GM12873 (cell line): Measurements from ENCODE around the gene DNAJA4.

Experiments used
- CTCF ChIP-seq: IDR thresholded peaks from 2 replicates; pipeline ENCODE4 v1.5.1; 2012; ENCODE audit warnings: low read depth, mild to moderate bottlenecking, moderate library complexity, low read length, control low read depth; ENCODE audit not compliant: insufficient read depth; ENCODE audit errors: missing control alignments

DNAJA4 gene

GRCh38 chr15:78282324-78282723, 18.0 kb downstream of the DNAJA4 start:
- TF ChIP-seq CTCF, result no peak

- peak; percentile 26 for TF ChIP-seq CTCF
Observed at GRCh38 chr15:78284758-78285157, 20.4 kb downstream of the DNAJA4 start.

- TF ChIP-seq CTCF, result no peak
Observed at GRCh38 chr15:78290222-78290621, 25.9 kb downstream of the DNAJA4 start.

GRCh38 chr15:78291052-78291451, 26.7 kb downstream of the DNAJA4 start:
- TF ChIP-seq CTCF, result no peak

- TF ChIP-seq CTCF, result no peak
Observed at GRCh38 chr15:78291698-78292097, 27.3 kb downstream of the DNAJA4 start.

- TF ChIP-seq CTCF, result no peak
Observed at GRCh38 chr15:78292219-78292618, 27.9 kb downstream of the DNAJA4 start.

GRCh38 chr15:78299101-78299930, 35.0 kb downstream of the DNAJA4 start, which contains the start of gene SKIC8:
TSS of gene SKIC8 (minus strand) at chr15:78299609. CDS start at chr15:78295686, 3,923 bp downstream.
- TF ChIP-seq CTCF, result peak; percentile 10
